Activated CD4-positive, alpha-beta T cell treated with anti-CD3 and anti-CD28 coated beads, Interleukin-2, amount 10 ng/mL, durations not matched to agents 7 days and 5 days (primary cell): ENCODE data around the gene GUCY2D. TPM values are rescaled to one million over a fixed set of nuclear protein-coding genes. Genes with fewer than 3 reads are reported as not detected.
A peak's percentile ranks its signal among the peaks of the same experiment; 100 is the strongest.
"Not testable (repeated sequence)": the region's sequence is repeated elsewhere in the genome, so short reads cannot be mapped to it uniquely, and the experiment has no call there.

Experiments
- CTCF ChIA-PET: fragments of 350-600 bp; sonication (Branson Sonifier 250); formaldehyde crosslinking; loops from one replicate; lab custom pipeline; 2021; ENCODE audit warnings: antibody characterized with exemption; lab: Charles Lee
- POLR2A ChIA-PET: fragments of 350-600 bp; sonication (Branson Sonifier 250); formaldehyde crosslinking; loops from one replicate; lab custom pipeline; 2021; ENCODE audit warnings: antibody characterized with exemption; lab: Charles Lee
- DNase-seq: peaks from one replicate; pipeline ENCODE4 v3.0.0-alpha.2; 2020
- H3K27ac Mint-ChIP-seq: one replicate; pipeline ENCODE4 v1.8.0; 2021; ENCODE audit warnings: mild to moderate bottlenecking, moderate library complexity, mixed read lengths
- H3K27me3 Mint-ChIP-seq: one replicate; pipeline ENCODE4 v1.8.0; 2021; ENCODE audit warnings: mixed read lengths
- H3K36me3 Mint-ChIP-seq: one replicate; pipeline ENCODE4 v1.8.0; 2021; ENCODE audit warnings: low read depth, mixed read lengths
- H3K4me1 Mint-ChIP-seq: one replicate; pipeline ENCODE4 v1.8.0; 2021; ENCODE audit warnings: mixed read lengths
- H3K4me3 Mint-ChIP-seq: one replicate; pipeline ENCODE4 v1.8.0; 2021; ENCODE audit warnings: mild to moderate bottlenecking, moderate library complexity, mixed read lengths
- H3K9me3 Mint-ChIP-seq: one replicate; pipeline ENCODE4 v1.8.0; 2021; ENCODE audit warnings: mixed read lengths
- total RNA-seq, 2 experiments: library from RNA; stranded (reverse); gene quantifications; one replicate each; pipeline ENCODE4 v1.2.3, GENCODE V29; 2021

Gene GUCY2D
- total RNA-seq, 2 experiments from 2014 or later: not detected

GRCh38 chr17:8056976-8057625, 54.7 kb downstream of the GUCY2D start:
- ChIA-PET CTCF (interaction anchor here (0.6 to 3.6 kb wide), 10 partner anchors 11 to 221 kb away, joined by 3 to 13 read pairs (median 3); partner anchors contain the start of gene GUCY2D), POLR2A (no interaction called here)
- Mint-ChIP-seq H3K4me1 (peaks cover 25% of the 10 kb centered on the region), H3K27me3 (peaks cover 55% of the 10 kb centered on the region), H3K27ac (no peak overlapping the region), H3K36me3 (no peaks in the 10 kb centered on the region), H3K9me3 (no peaks in the 10 kb centered on the region), H3K4me3 (no peak overlapping the region)
- DNase-seq: no peak

- Mint-ChIP-seq H3K9me3 (no peaks in the 10 kb centered on the region), H3K36me3 (no peaks in the 10 kb centered on the region), H3K4me1 (peaks cover 25% of the 10 kb centered on the region), H3K4me3 (no peak overlapping the region), H3K27ac (no peak overlapping the region), H3K27me3 (peaks cover 61% of the 10 kb centered on the region)
- CTCF ChIA-PET: interaction anchor here (0.6 to 3.6 kb wide), 9 partner anchors 12 to 222 kb away, joined by 3 to 13 read pairs (median 4); partner anchors contain the start of gene GUCY2D
- POLR2A ChIA-PET: no interaction called here
- peak; percentile 66 for DNase-seq
These were observed 55.3 kb downstream of the GUCY2D start for GRCh38 chr17:8057691-8058114.

GRCh38 chr17:8059131-8059530, 56.7 kb downstream of the GUCY2D start:
- no peak overlapping the region for H3K27ac Mint-ChIP-seq
- CTCF ChIA-PET: interaction anchor here (0.7 to 3.0 kb wide), 7 partner anchors 10 to 267 kb away, joined by 4 to 21 read pairs (median 7); no protein-coding TSS in a partner anchor
- H3K36me3 Mint-ChIP-seq: no peaks in the 10 kb centered on the region
- H3K4me1 Mint-ChIP-seq: peaks cover 25% of the 10 kb centered on the region
- no peaks in the 10 kb centered on the region for H3K9me3 Mint-ChIP-seq
- POLR2A ChIA-PET: no interaction called here
- H3K27me3 Mint-ChIP-seq: peaks cover 71% of the 10 kb centered on the region
- no peak for DNase-seq
- no peak overlapping the region for H3K4me3 Mint-ChIP-seq

GRCh38 chr17:8060274-8060673, 57.9 kb downstream of the GUCY2D start:
- CTCF ChIA-PET: interaction anchor here (0.6 to 3.6 kb wide), 23 partner anchors 9 to 833 kb away, joined by 3 to 28 read pairs (median 4); partner anchors contain the start of gene RNF227
- no peaks in the 10 kb centered on the region for H3K9me3 Mint-ChIP-seq
- H3K27me3 Mint-ChIP-seq: peaks cover 76% of the 10 kb centered on the region
- no peaks in the 10 kb centered on the region for H3K36me3 Mint-ChIP-seq
- peak; percentile 75 for DNase-seq
- no peak overlapping the region for H3K4me3 Mint-ChIP-seq
- POLR2A ChIA-PET: no interaction called here
- H3K4me1 Mint-ChIP-seq: peaks cover 25% of the 10 kb centered on the region
- no peak overlapping the region for H3K27ac Mint-ChIP-seq

- POLR2A ChIA-PET: not testable (repeated sequence)
- CTCF ChIA-PET: interaction anchor here (0.6 to 3.6 kb wide), 8 partner anchors 9 to 288 kb away, joined by 3 to 28 read pairs (median 5); no protein-coding TSS in a partner anchor
These were observed 59.4 kb downstream of the GUCY2D start for GRCh38 chr17:8061851-8062250.

GRCh38 chr17:8062435-8062806, 60.0 kb downstream of the GUCY2D start:
- no peak overlapping the region for H3K4me3 Mint-ChIP-seq
- no peaks in the 10 kb centered on the region for H3K9me3 Mint-ChIP-seq
- H3K36me3 Mint-ChIP-seq: no peaks in the 10 kb centered on the region
- peaks cover 5% of the 10 kb centered on the region for H3K4me1 Mint-ChIP-seq
- DNase-seq: no peak
- ChIA-PET CTCF (interaction anchor here (0.6 to 3.6 kb wide), 5 partner anchors 8 to 287 kb away, joined by 3 to 28 read pairs (median 4); no protein-coding TSS in a partner anchor), POLR2A (no interaction called here)
- peaks cover 60% of the 10 kb centered on the region for H3K27me3 Mint-ChIP-seq
- no peak overlapping the region for H3K27ac Mint-ChIP-seq

More at GRCh38 chr17:8061851-8062250, 59.4 kb downstream of the GUCY2D start:
- peaks cover 66% of the 10 kb centered on the region for H3K27me3 Mint-ChIP-seq
- peaks cover 10% of the 10 kb centered on the region for H3K4me1 Mint-ChIP-seq
- H3K27ac Mint-ChIP-seq, H3K4me3 Mint-ChIP-seq, DNase-seq, H3K9me3 Mint-ChIP-seq, H3K36me3 Mint-ChIP-seq: not testable (repeated sequence)

- no peak overlapping the region for H3K27ac Mint-ChIP-seq
- H3K4me1 Mint-ChIP-seq: peaks cover 1% of the 10 kb centered on the region
- no peak for DNase-seq
- H3K9me3 Mint-ChIP-seq: no peaks in the 10 kb centered on the region
- H3K27me3 Mint-ChIP-seq: peaks cover 56% of the 10 kb centered on the region
- H3K4me3 Mint-ChIP-seq: no peak overlapping the region
- H3K36me3 Mint-ChIP-seq: no peaks in the 10 kb centered on the region
- POLR2A ChIA-PET: no interaction called here
- CTCF ChIA-PET: interaction anchor here (1.1 to 3.6 kb wide), 4 partner anchors 8 to 31 kb away, joined by 3 to 28 read pairs (median 5); no protein-coding TSS in a partner anchor
These were observed 60.5 kb downstream of the GUCY2D start for GRCh38 chr17:8062807-8063483.

GRCh38 chr17:8063761-8064534, 61.5 kb downstream of the GUCY2D start:
- H3K27me3 Mint-ChIP-seq: peaks cover 53% of the 10 kb centered on the region
- DNase-seq: no peak
- H3K4me1 Mint-ChIP-seq: peaks cover 1% of the 10 kb centered on the region
- CTCF ChIA-PET: interaction anchor here (1.2 kb wide), 1 partner anchor 10 kb away, joined by 4 read pairs; no protein-coding TSS in a partner anchor
- no peak overlapping the region for H3K27ac Mint-ChIP-seq
- H3K9me3 Mint-ChIP-seq: no peaks in the 10 kb centered on the region
- H3K4me3 Mint-ChIP-seq: no peak overlapping the region
- POLR2A ChIA-PET: no interaction called here
- no peaks in the 10 kb centered on the region for H3K36me3 Mint-ChIP-seq

- Mint-ChIP-seq H3K27me3 (peaks cover 52% of the 10 kb centered on the region), H3K4me3 (no peak overlapping the region), H3K4me1 (peaks cover 1% of the 10 kb centered on the region), H3K36me3 (no peaks in the 10 kb centered on the region), H3K9me3 (no peaks in the 10 kb centered on the region), H3K27ac (no peak overlapping the region)
- ChIA-PET POLR2A (no interaction called here), CTCF (interaction anchor here (1.2 kb wide), 1 partner anchor 9 kb away, joined by 4 read pairs; no protein-coding TSS in a partner anchor)
- no peak for DNase-seq
These were observed 62.2 kb downstream of the GUCY2D start for GRCh38 chr17:8064561-8065019.

GRCh38 chr17:8066841-8067775, 64.7 kb downstream of the GUCY2D start:
- peaks cover 48% of the 10 kb centered on the region for H3K27me3 Mint-ChIP-seq
- H3K4me3 Mint-ChIP-seq: no peak overlapping the region
- POLR2A ChIA-PET: no interaction called here
- no peaks in the 10 kb centered on the region for H3K4me1 Mint-ChIP-seq
- CTCF ChIA-PET: no interaction called here
- DNase-seq: no peak
- no peaks in the 10 kb centered on the region for H3K36me3 Mint-ChIP-seq
- H3K9me3 Mint-ChIP-seq: no peaks in the 10 kb centered on the region
- H3K27ac Mint-ChIP-seq: no peak overlapping the region

GRCh38 chr17:8067806-8068205, 65.4 kb downstream of the GUCY2D start:
- no peak overlapping the region for H3K4me3 Mint-ChIP-seq
- POLR2A ChIA-PET: no interaction called here
- H3K36me3 Mint-ChIP-seq: no peaks in the 10 kb centered on the region
- H3K27me3 Mint-ChIP-seq: peaks cover 47% of the 10 kb centered on the region
- CTCF ChIA-PET: interaction anchor here (1.1 kb wide), 1 partner anchor 43 kb away, joined by 3 read pairs; no protein-coding TSS in a partner anchor
- peaks cover 5% of the 10 kb centered on the region for H3K4me1 Mint-ChIP-seq
- H3K9me3 Mint-ChIP-seq: no peaks in the 10 kb centered on the region
- no peak overlapping the region for H3K27ac Mint-ChIP-seq
- no peak for DNase-seq
